ENCODE data around the gene FHIT. TPM values are rescaled to one million over a fixed set of nuclear protein-coding genes. Genes with fewer than 3 reads are reported as not detected.

Gene FHIT
- polyA plus RNA-seq, 1 experiment = 0.11 TPM

- Histone ChIP-seq H3K27me3 (ENCODE audit: control insufficient read depth, insufficient read depth, low read length) (no peaks in the 10 kb centered on the region), H3K36me3 (ENCODE audit: control insufficient read depth, insufficient read depth, low read length) (no peaks in the 10 kb centered on the region), H3K4me3 (ENCODE audit: low read depth, low read length) (no peak overlapping the region)
- POLR2A ChIA-PET = no interaction called here
- CTCF ChIA-PET = no interaction called here
- no peak for DNase-seq (ENCODE audit: low read depth)
- TF ChIP-seq CTCF (IDR thresholded peaks at IDR 0.05; ENCODE audit: insufficient read depth, low read depth, low read length) = no peak
Observed at GRCh38 chr3:61180206-61180605, 71.0 kb downstream of the FHIT start.

DNA sequence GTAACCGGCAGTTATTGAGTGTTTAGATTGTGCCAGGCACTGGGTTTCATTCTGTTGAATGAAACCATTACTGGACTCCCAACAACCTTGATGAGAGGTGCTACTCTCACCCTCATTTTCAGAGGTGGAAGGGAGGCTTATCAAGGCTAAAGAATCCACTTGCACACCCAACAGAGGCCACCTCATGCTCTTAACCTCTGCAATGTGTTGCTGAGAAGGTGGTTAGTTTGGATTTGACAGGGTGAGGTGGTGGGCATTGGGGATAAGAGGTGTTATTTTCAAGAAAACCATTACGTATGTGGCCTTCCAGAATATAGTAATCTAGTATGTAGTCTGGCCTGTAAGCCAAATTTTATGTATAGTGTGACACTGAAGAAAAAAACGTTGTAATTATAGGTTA, 73.1 kb downstream of the FHIT start:
- no peak for TF ChIP-seq CTCF (IDR thresholded peaks at IDR 0.05; ENCODE audit: insufficient read depth, low read depth, low read length)
- no peak overlapping the region for H3K4me3 ChIP-seq (ENCODE audit: low read depth, low read length)
- DNase-seq (ENCODE audit: low read depth) = no peak
- H3K27me3 ChIP-seq (ENCODE audit: control insufficient read depth, insufficient read depth, low read length) = no peaks in the 10 kb centered on the region
- CTCF ChIA-PET = no interaction called here
- H3K36me3 ChIP-seq (ENCODE audit: control insufficient read depth, insufficient read depth, low read length) = no peaks in the 10 kb centered on the region
- POLR2A ChIA-PET = no interaction called here

DNA sequence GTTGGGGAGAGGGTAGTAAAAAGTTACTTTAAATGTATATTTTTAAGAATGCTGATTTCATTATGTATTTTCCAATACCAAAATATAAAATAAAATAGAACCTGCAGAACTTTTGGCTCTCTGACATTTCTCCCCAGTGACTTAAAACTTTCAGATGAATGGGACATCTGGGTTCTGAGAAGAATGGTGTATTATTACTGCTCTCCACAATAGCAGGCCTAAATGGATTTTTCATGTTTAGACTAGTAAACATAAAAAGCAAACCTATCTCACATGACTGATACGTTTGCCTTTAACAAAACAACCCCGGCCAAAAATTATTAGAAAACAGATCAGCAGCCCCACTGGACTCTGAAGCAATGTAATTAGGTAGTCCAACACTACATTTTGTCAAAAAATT, 73.8 kb downstream of the FHIT start:
- H3K36me3 ChIP-seq (ENCODE audit: control insufficient read depth, insufficient read depth, low read length) = no peaks in the 10 kb centered on the region
- no peak overlapping the region for H3K4me3 ChIP-seq (ENCODE audit: low read depth, low read length)
- TF ChIP-seq CTCF (IDR thresholded peaks at IDR 0.05; ENCODE audit: insufficient read depth, low read depth, low read length) = no peak
- DNase-seq (ENCODE audit: low read depth) = no peak
- ChIA-PET POLR2A (no interaction called here), CTCF (no interaction called here)
- no peaks in the 10 kb centered on the region for H3K27me3 ChIP-seq (ENCODE audit: control insufficient read depth, insufficient read depth, low read length)

- POLR2A ChIA-PET = no interaction called here
- H3K27me3 ChIP-seq (ENCODE audit: control insufficient read depth, insufficient read depth, low read length) = no peaks in the 10 kb centered on the region
- CTCF ChIA-PET = no interaction called here
Observed at GRCh38 chr3:61173676-61174075, 77.6 kb downstream of the FHIT start.

GRCh38 chr3:61172684-61173083, 78.6 kb downstream of the FHIT start:
- CTCF ChIA-PET = interaction anchor here (0.6 kb wide), 1 partner anchor 123 kb away, joined by 4 read pairs; no protein-coding TSS in a partner anchor
- POLR2A ChIA-PET = no interaction called here
- DNase-seq (ENCODE audit: low read depth) = no peak
- no peaks in the 10 kb centered on the region for H3K27me3 ChIP-seq (ENCODE audit: control insufficient read depth, insufficient read depth, low read length)
- H3K36me3 ChIP-seq (ENCODE audit: control insufficient read depth, insufficient read depth, low read length) = no peaks in the 10 kb centered on the region
- no peak for TF ChIP-seq CTCF (IDR thresholded peaks at IDR 0.05; ENCODE audit: insufficient read depth, low read depth, low read length)
- H3K4me3 ChIP-seq (ENCODE audit: low read depth, low read length) = no peak overlapping the region

More at GRCh38 chr3:61173676-61174075, 77.6 kb downstream of the FHIT start:
- Histone ChIP-seq H3K36me3 (ENCODE audit: control insufficient read depth, insufficient read depth, low read length) (no peaks in the 10 kb centered on the region), H3K4me3 (ENCODE audit: low read depth, low read length) (no peak overlapping the region)
- no peak for DNase-seq (ENCODE audit: low read depth)
- no peak for TF ChIP-seq CTCF (IDR thresholded peaks at IDR 0.05; ENCODE audit: insufficient read depth, low read depth, low read length)

Data from BJ (cell line).